Skin epidermis (tissue), 12 donors: ENCODE results near the gene SLC25A17.
A peak's percentile ranks its signal among the peaks of the same experiment; 100 is the strongest.
"Not testable (repeated sequence)": the region's sequence is repeated elsewhere in the genome, so short reads cannot be mapped to it uniquely, and the experiment has no call there.

Experiments used
- H3K27ac ChIP-seq, 21 experiments: fragments of 200-600 bp; sonication (generic) in 11 of 21; one replicate each; pipeline ENCODE4 v1.5.0; 2020; ENCODE audit warnings: mild to moderate bottlenecking in 3 of 21, inconsistent platforms in 2 of 21, moderate library complexity in 2 of 21
- H3K4me3 ChIP-seq, 7 experiments: fragments of 200-600 bp; sonication (generic) in 2 of 7; one replicate each; pipeline ENCODE4 v1.5.0; 2020; ENCODE audit warnings: inconsistent platforms in 2 of 7, mild to moderate bottlenecking in 2 of 7, moderate library complexity in 1 of 7

The SLC25A17 gene

DNA sequence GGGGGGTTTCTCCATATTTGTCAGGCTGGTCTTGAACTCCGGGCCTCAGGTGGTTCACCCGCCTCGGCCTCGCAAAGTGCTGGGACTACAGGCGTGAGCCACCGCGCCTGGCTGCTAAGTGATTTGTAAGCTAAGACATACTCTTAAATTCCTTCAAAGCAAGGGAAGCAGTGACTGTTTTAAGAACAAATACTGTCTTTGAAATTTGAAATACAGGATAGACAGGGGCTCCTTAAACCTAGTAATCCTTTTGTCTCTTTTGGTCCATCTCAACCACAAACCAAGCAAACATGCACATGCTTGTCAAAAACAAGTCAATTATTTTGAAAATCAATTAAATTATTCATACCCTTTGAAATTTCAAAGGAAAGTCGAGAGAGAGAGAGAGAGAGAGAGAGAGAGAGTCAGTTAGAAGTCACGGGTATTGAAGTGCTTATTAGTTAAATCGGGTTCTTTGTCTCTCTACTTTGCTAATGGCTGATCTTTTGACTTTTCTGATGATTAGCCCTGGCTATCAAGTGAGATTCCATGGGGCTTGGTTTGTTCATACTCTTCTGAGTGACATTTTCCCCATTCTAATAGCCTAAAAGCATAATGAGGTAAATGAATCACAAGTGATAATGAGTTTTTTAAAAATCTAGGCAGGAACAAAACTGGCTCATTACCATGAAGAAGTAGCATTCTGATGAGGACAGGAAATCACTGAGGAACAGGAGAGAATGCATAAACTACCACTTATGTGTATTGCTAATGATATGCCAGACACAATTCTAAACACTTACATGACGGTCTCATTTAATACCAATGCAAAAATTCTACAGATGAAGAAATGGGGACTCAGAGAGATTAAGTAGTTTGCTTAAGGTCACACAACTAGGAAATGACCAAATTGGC lies 91.8 kb downstream of the SLC25A17 start:
- no peak overlapping the region for H3K4me3 ChIP-seq
- peak overlapping the region in 6 of 21 experiments; percentile 63 to 88 (median 71) for H3K27ac ChIP-seq

- H3K4me3 ChIP-seq = no peak overlapping the region
- peak overlapping the region in 1 of 21 experiments; percentile 32 for H3K27ac ChIP-seq
These were observed 92.6 kb downstream of the SLC25A17 start for GRCh38 chr22:40726514-40726913.

DNA sequence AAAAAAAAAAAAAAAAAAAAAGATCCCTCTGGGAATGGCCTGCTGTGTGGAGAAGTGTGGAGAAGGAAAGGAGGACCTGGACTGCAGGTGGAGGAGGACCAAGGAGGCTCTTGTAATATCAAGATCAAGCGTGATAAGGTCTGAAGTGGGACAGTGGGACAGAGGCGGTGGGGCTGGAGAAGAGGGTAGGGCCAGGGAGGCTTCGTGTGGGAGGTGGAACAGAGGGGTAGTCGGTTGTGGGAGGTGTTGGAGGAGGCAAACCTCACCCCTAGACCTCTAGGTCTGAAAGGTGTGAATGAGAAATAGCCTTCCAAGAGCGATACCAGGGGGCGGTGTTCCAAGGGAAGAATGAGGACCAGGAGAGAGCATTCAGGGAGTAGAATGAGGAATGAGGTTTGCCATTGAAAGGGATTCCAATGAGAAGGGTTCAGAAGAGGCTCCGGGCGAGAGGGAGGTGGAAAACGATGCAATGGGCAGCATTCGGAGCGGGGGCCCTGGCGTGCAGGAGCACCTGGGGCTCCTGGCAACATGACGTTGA lies 95.7 kb downstream of the SLC25A17 start:
- Histone ChIP-seq H3K4me3 (no peak overlapping the region), H3K27ac (no peak overlapping the region)

GRCh38 chr22:40721266-40721665 lies 97.9 kb downstream of the SLC25A17 start:
- Histone ChIP-seq H3K27ac (no peak overlapping the region), H3K4me3 (no peak overlapping the region)

- no peak overlapping the region for H3K4me3 ChIP-seq
- no peak overlapping the region for H3K27ac ChIP-seq
These were observed 98.4 kb downstream of the SLC25A17 start for GRCh38 chr22:40720538-40721256.

DNA sequence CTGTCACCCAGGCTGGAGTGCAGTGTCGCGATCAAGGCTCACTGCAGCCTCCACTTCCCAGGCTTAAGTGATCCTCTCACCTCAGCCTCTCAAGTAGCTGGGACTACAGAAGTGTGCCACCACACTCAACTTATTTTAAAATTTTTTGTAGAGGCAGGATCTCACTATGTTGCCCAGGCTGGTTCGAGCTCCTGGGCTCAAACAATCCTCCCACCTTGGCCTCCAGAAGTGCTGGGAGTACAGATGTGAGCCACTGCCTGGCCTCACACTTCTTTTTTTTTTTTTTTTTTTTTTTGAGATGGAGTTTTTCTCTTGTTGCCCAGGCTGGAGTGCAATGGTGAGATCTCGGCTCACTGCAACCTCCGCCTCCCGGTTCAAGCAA lies 99.0 kb downstream of the SLC25A17 start:
- H3K27ac ChIP-seq, H3K4me3 ChIP-seq: not testable (repeated sequence)
